Bronchial epithelial cell (primary cell): ENCODE results near the gene STXBP5. TPM values are rescaled to one million over a fixed set of nuclear protein-coding genes. Genes with fewer than 3 reads are reported as not detected.
A peak's percentile ranks its signal among the peaks of the same experiment; 100 is the strongest.

Source experiments
- DNase-seq: peaks from one replicate; pipeline ENCODE4 v3.0.0-alpha.2; 2010; ENCODE audit warnings: low read depth
- FAIRE-seq: peaks from 2 replicates; lab custom pipeline; 2011; peaks lifted over from hg19 to GRCh38; lab: Jason Lieb, UNC
- H3K27me3 ChIP-seq: 2 replicates; pipeline ENCODE4 v1.5.1; 2011; ENCODE audit warnings: low read length; ENCODE audit not compliant: control insufficient read depth, insufficient read depth
- H3K36me3 ChIP-seq: 2 replicates; pipeline ENCODE4 v1.5.1; 2011; ENCODE audit warnings: low read length; ENCODE audit not compliant: control insufficient read depth, insufficient read depth
- H3K4me3 ChIP-seq: 2 replicates; pipeline ENCODE4 v1.5.1; 2011; ENCODE audit warnings: mild to moderate bottlenecking, low read depth, low read length, control low read depth
- total RNA-seq: library from RNA; depleted of rRNA; stranded (reverse); fragments of >200 nt; gene quantifications from 2 replicates; pipeline ENCODE4 v1.2.1, GENCODE V29; 2014
- TF ChIP-seq, protein P1 (sequence below): IDR thresholded peaks from 2 replicates; pipeline ENCODE4 v1.5.1; 2011; ENCODE audit warnings: mild to moderate bottlenecking, moderate library complexity, low read length, control low read depth, inconsistent platforms; ENCODE audit not compliant: insufficient read depth, severe bottlenecking

Gene STXBP5
- total RNA-seq, 1 donor from 2014 or later, result 19.2 TPM

- Histone ChIP-seq H3K27me3 (no peaks in the 10 kb centered on the region), H3K4me3 (no peak overlapping the region), H3K36me3 (no peaks in the 10 kb centered on the region)
- FAIRE-seq (no peak), DNase-seq (no peak)
- TF ChIP-seq, protein P1, sequence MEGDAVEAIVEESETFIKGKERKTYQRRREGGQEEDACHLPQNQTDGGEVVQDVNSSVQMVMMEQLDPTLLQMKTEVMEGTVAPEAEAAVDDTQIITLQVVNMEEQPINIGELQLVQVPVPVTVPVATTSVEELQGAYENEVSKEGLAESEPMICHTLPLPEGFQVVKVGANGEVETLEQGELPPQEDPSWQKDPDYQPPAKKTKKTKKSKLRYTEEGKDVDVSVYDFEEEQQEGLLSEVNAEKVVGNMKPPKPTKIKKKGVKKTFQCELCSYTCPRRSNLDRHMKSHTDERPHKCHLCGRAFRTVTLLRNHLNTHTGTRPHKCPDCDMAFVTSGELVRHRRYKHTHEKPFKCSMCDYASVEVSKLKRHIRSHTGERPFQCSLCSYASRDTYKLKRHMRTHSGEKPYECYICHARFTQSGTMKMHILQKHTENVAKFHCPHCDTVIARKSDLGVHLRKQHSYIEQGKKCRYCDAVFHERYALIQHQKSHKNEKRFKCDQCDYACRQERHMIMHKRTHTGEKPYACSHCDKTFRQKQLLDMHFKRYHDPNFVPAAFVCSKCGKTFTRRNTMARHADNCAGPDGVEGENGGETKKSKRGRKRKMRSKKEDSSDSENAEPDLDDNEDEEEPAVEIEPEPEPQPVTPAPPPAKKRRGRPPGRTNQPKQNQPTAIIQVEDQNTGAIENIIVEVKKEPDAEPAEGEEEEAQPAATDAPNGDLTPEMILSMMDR, result no peak
These were observed 45.3 kb upstream of the STXBP5 start for GRCh38 chr6:147158881-147159280.

DNA sequence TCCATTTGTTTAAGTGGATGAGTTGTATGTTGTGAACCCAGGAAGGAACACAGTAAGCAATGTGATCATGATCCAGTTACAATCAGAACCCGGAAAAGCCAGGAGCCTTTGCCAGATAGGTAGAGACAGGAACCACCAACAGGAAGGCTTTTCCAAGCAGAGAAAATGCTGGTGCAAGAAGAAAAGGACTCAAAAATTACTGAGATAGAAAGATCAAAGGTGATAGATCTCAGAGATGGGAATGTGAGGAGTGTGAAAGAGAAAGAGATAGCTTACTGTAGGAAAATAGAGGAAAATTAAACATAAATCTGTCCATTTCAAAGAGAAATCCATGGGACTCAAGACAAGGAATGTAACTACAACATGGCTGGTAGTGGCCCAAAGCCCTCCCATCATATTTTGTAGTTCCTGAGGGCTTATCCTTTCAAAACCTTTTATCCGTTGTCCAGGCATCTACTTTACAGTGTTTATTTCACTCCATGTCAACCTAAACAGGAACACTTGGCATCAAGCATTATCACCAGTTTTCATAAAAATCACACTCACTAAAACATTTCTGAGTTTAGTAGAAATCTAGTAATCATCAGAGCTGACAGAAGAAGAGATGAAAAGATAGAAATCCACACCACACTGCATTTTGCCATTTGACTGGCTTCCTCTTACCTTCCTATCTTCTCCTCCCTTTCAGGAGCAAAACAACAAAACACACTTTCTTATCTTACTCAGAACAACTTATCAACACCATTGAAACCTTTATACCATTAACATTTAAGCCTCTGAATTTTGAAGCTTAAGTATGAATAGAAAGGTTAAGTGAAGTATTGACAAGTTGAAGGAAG, 44.5 kb upstream of the STXBP5 start:
- H3K36me3 ChIP-seq, result no peaks in the 10 kb centered on the region
- H3K4me3 ChIP-seq, result no peak overlapping the region
- FAIRE-seq (no peak), DNase-seq (no peak)
- H3K27me3 ChIP-seq, result no peaks in the 10 kb centered on the region
- TF ChIP-seq, protein P1, result no peak

DNA sequence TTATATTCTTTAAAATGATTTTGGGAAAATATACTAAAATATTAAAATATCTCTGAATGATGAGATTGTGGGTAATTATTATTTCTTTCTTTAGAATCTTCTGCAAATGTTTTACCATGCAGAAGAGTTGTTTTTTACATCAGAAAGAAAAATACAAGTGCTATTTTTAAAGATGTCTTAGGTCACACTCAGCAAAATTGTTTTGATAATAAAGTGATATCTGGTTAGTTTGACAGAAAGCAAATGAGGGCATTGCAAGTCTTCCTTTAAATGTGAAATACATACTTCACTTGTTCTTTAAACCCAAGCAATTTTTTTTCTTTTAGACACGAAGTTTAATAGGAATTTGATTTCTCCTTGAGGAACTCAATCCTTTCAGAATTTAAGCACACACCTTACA, 43.6 kb upstream of the STXBP5 start:
- FAIRE-seq (no peak), DNase-seq (no peak)
- TF ChIP-seq, protein P1, result no peak
- no peaks in the 10 kb centered on the region for H3K27me3 ChIP-seq
- no peaks in the 10 kb centered on the region for H3K36me3 ChIP-seq
- H3K4me3 ChIP-seq, result no peak overlapping the region

- TF ChIP-seq, protein P1, result no peak
- H3K27me3 ChIP-seq, result no peaks in the 10 kb centered on the region
- DNase-seq (no peak), FAIRE-seq (no peak)
- H3K4me3 ChIP-seq, result no peak overlapping the region
- H3K36me3 ChIP-seq, result no peaks in the 10 kb centered on the region
These were observed 42.8 kb upstream of the STXBP5 start for GRCh38 chr6:147161253-147161973.

- Histone ChIP-seq H3K4me3 (no peak overlapping the region), H3K36me3 (no peaks in the 10 kb centered on the region), H3K27me3 (no peaks in the 10 kb centered on the region)
- peak; percentile 95 for DNase-seq
- no peak for FAIRE-seq
- TF ChIP-seq, protein P1, result no peak
These were observed 42.2 kb upstream of the STXBP5 start for GRCh38 chr6:147161974-147162495.
